NCI-H345 (cell line): ENCODE results near the gene TMTC3.
"Not testable (repeated sequence)": the region's sequence is repeated elsewhere in the genome, so short reads cannot be mapped to it uniquely, and the experiment has no call there.

Source experiments
- DNase-seq: peaks from one replicate; lab custom pipeline; 2025; lab: John Stamatoyannopoulos, UW

The TMTC3 gene

DNA sequence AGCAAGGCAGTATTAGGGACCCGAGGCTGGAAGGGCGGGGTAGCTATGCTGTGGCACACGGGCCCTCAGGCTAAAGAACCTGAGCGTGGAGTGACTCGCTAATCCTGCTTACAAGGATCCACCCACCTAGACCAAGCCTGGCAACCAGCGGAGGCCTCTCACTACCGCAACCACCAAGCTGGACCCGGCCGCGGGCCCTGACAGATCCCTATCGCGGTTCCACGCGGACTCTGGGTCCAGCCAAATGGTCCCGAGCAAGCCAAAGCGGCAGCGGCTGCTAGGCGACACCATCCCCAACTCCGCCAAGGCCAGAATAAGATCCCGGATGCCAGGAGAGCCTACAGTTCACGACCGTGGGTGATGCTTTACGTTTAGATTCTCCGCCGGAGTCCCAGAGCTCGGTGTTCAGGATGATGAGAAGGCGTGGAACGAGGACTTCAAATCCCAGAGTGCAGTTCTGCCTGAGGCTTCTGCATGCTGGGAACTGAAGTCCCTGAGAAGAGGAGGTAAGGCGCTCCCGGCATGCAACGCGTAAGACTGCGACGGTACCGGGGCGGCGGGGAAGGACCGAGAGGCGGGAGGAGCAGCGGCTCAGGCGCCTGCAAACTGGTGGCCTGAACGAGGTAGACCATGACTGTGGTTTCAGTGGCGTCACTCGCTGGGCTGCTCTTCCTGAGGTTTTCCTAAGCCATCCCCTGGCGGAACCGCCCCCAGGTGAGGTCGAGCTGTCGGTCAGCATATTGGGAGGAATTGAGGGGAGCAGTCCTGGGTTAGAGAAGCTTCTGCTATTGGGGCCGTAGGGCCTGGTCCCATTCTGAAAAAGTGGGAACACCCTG lies at the start of gene TMTC3, which contains the start of gene CEP290:
Gene TMTC3 (plus strand): TSS at position 534 of the 836 bp plus-strand sequence. CDS start 6,009 bp downstream, outside the sequence.
Gene CEP290 (minus strand): TSS at position 315 of the 836 bp plus-strand sequence. CDS start 781 bp downstream, outside the sequence.
- DNase-seq: peak; percentile 99

DNA sequence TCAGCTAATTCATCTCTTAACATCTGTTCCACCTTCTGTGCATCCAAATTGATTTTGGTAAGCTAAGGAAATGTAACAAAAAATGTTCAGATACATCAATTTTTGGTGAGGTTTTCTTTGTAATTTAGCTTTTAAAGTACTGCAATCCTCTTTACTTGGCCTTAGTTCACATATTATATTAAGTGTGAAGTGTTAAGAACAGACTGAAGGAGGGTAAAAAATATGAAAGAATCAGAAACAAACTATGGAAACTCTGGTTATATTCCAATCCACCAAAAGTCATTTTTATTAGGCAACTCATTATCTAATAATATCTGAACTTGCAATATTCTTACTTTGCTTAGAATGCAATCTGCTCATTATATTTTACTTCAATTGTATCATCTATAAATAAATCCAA lies 49.3 kb upstream of the TMTC3 start:
- no peak for DNase-seq

DNA sequence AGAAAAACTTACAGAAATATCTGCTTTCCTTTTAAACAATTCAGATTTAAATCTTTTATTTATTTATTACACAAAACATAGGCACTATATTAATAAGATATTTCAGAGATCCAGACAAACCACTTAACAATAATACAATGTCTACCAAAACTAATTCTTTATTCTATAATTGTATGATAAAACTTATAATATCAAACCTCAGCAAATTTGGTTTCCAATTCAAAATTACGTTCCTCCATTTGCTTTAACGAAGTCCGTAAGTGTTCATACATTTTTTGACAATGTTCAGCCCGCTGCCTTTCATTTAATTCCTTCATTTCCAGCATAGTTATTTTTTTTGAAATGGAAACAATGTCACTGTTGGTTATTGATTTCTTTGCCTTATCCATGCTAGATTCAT lies 48.5 kb upstream of the TMTC3 start:
- DNase-seq: no peak

DNA sequence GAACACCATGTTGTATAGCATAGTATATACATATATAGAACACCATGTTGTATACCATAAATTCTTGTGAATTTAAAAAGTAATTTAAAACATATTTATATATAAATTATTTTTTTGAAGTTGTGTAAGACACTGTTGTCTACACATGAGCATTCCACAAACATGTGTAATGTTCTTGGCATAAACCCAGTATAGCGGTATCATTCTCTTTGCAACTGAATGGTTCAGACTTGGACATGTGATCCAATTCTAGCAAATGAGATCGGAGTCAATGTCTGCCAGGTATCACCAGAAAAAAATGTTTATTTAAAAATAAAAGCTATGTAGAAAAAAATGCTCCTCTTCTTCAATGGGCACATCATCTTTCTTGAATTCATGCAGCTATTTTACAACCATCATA lies 34.1 kb upstream of the TMTC3 start:
- no peak for DNase-seq

DNA sequence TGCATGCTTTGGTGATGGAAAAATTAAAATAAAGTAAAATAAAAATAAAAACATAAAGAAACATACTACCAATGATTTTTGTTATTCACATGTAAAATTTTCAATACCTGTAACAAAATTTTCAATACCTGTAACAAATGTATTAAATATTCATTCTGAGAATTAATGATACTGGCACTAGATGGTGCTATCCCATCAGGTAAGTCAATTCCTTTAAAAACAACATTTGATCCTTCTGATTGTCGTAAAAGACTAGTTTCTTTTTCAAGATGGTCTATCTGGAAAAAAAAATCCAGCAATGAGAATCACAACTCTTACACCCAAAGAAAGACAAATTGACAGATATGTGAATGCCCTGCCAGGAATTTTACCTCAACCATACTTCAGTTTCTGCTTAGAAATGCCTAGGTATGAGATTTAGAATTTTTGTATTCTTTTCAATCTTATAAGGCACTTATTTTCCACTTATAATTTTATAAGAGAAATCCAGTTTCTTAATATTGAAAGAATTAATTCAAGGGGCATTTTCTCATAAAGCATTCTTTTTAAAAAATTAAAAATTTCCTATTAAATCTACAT lies 30.9 kb upstream of the TMTC3 start:
- peak; percentile 12 for DNase-seq

DNA sequence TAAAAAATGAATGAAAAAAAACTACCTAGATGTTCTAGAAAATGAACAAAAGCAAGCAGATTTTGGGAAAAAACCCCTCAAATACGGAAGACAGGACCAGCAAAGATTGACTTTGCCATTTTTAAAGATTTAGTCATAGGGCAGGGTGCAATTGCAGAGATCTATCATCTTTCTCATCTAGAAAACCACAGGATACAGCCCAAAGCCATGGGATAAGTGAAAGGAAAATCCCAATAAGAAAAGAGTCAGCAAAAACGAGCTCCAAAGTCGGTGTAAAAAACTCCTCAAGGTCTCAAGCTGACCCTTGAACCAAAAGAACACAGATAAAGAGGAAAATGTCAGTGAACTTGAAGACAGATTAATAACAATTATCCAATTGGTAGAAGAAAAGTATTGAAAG lies 28.2 kb upstream of the TMTC3 start:
- DNase-seq: no peak

DNA sequence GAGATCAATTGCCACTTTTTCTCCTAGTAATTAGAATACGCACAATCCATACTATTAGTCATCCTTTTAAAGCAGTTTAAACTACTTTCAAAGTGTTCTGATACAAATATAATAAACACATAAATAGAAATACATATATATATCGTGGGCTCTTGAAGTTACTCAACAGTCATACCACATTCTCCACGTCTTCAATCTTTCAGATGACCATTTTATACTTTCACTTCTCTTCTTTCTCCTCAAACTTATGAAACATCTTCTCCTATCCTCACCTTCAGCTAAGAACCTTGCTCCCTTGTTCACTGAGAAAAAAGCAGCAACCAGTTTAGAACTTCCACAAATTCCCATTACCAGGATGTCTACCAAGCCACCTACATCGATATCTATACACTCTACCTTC lies 19.4 kb upstream of the TMTC3 start:
- no peak for DNase-seq

DNA sequence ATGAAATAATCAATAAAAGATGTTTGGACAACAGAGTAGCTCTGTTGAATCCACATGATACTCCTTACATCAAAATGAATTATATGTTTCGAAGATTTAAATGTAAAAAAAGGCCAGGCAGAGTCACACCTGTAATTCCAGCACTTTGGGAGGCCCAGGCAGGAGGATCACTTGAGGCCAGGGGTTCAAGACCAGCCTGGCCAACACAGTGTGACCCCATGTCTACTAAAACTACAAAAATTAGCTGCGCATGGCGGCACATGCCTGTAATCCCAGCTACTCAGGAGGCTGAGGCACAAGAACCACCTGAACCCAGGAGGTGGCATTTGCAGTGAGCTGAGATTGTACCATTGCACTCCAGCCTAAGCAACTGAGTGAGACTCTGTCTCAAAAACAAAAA lies 15.0 kb upstream of the TMTC3 start:
- DNase-seq: no peak

DNA sequence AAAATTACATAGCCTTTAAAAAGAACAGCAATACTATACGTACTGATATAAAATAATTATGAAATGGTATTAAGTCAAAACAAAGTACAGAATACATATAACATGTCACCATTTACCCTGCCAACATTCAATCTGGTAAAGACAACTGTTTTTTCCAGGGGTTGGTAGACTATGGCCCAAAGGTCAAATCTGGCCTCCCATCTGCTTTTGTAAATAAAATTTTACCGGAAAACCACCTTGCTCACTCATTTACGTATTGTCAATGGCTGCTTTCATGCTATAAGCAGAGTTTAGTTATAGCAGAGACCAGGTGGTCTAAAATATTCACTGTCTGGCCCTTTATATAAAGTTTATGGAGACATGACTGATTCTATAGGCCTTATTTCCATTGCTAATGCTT lies 14.3 kb upstream of the TMTC3 start:
- no peak for DNase-seq

DNA sequence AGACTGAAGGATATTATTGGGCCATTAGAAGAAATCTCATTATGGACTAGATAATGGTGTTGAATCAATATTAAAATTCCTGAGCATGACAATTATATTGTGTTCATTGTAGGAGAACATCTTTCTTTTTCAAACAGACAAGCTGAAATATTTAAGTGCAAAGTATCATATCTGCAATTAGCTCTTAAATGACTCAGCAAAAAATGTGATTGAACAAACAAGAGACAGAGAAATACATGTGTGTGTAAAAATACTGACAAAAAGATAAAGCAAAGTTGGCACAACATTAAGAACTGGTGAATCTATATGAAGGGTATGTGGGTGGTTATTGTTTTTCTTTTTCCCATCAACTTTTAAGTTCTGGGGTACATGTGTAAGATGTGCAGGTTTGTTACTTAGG lies 9.7 kb upstream of the TMTC3 start:
- DNase-seq: no peak

DNA sequence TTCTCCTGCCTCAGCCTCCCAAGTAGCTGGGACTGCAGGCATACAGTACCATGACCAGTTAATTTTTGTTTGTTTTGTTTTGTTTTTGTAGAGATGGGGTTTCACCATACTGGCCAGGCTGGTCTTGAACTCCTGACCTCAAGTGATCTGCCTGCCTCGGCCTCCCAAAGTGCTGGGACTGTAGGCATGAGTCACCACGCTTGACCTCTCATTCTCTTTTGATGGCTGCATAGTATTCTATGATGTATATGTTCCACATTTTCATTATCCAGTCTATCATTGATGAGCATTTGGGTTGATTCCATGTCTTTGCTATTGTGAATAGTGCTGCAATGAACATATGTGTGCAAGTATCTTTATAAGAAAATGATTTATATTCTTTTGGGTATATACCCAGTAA lies 8.9 kb upstream of the TMTC3 start:
- DNase-seq: not testable (repeated sequence)

DNA sequence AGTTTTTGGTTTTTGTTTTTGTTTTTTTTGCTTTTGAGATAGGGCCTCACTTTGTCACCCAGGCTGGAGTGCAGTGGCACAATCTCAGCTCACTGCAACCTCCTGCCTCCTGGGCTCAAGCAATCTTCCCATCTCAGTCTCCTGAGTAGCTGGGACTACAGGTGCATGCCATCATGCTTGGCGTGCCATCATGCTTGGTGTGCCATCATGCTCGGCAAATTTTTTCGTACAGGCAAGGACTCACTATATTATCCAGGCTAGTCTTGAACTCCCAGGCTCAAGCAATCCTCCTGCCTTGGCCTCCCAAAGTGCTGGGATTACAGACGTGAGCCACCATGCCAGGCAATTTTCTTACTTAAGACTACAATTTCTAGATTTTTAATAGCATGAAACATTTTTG lies 2.4 kb upstream of the TMTC3 start:
- not testable (repeated sequence) for DNase-seq

DNA sequence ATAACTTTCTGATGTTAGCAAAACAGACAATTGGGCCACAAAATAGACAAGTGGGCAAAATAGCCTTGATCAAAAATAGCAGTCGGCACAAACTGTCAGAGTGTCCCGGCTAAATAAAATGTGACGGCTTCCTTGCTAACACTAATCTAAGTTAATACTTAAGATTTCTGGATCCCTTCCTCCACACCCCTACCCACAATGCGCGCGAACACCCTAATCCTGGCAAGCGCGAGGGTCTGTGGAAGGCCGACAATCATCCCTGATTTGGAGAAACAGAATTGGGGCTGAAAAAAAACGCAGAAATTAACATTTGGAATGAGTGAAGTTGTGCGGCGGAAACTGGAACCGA lies 708 bp upstream of the TMTC3 start:
- DNase-seq: no peak

DNA sequence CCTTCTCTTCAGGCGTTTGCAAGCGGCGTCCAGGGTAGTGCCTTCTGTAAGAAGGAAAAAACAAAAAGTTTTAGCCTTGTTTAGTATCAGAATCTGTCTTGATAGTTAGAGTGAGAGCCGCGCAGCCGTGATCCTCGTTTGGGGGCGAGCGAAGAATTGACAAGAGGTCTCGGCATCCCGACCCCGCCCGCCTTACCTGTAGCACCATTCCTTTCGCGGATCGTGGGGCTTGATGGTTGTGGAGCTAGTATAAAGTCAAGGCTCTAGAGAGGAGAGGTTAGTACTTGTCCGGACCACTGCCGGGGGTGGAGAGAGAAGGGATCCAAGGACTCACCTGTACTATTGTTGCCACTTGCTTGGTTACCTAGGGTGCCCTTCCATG lies 494 bp downstream of the TMTC3 start:
- DNase-seq: peak; percentile 34

DNA sequence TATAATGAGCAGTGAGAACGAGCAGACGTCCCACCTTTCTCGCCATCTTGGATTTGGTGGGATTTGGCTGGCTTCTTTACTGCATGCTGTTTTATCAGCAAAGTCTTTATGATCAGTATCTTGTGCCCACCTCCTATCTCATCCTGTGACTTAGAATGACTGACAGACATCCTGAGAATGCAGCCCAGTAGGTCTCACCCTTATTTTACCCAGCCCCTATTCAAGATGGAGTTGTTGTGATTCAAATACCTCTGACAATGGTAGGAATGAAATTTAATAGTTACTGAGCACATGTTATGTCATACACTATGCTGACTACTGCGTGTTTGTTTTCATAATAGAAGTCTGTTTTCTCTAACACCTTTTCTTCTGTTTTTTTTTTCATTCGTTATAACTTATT lies 1.9 kb downstream of the TMTC3 start:
- no peak for DNase-seq

DNA sequence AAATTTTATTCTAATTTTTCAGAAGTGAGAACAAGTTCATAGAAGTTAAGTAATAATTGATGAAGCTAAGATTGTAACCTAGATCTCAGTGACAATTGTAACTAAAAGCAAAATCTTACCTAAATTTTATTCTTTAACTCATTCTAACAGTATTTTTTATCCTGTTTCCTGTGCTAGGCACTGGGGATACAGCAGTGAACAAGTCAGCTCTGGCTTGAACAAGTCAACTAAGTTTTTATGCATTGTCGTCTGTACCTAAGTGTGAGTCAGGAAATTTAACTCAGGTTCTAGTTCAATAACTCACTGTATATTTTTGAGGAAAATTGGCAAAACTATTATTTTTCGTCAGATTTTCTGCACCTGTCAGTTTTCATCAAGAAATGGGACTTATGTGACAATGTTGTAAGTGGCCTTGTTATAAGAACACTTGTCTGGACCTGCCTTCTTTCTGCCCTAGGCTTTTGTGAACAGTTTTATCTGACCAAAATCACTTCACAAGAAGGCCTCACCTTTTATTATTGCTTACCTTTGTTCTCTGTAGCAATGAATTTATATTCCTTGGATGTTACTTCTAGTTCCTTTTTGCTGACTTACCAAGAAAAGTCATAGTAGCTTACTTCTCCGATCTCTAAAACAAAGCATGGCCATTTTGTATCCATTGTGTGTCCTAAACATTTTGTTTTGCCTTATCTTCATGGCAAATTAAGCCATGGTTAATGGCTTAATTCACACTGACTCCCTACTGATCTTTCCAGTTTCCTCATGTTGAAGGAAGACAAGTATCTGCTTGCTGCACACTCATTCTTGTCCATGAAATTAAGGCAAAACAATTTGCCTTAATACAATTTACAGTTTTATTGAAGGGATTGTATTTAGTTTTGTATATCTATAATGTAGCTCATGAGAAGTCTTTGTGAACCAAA lies 2.7 kb downstream of the TMTC3 start:
- DNase-seq: no peak

DNA sequence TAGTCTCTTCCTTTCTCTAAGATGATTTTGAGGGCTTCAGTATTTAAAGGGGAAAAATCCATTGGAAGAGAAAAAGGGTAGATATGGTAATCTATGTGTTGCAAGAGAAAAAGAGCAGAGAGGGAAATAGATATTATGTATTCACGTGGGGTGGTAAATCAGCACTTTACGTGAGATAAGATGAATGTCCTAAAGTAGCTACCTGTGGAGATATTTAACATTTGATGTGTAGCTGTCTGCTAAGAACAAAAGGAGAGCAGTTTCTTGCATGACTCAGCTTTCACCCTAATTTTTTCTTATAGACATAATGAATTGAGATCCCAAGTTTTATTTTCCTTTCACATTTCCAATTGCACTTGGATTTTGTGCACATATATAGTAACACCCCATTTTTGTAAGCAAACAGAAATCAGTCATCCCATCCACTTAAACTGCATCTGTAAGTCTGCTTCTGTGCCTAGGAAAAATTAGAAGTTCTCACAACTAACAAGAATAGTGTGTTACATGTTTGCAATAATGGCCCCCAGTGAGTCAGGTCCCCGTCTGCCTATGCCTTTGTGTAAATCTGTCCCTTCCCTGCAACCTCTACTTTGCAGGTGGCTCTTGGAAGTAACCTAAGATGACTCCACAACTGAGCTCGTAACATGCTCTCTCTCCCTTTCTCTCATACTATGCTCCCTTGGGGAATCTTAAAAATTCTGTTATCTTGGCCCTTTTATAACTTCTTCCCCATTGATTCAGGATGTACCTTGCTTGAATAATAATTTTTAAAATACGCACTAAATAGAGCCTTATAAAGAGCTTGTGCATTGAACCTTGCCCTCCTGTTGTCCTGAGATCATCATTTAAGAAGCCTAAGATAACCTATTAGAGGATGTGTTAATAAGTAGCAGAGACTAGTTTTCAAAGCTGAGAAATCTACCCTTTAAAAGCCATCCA lies 3.7 kb downstream of the TMTC3 start:
- peak; percentile 21 for DNase-seq

DNA sequence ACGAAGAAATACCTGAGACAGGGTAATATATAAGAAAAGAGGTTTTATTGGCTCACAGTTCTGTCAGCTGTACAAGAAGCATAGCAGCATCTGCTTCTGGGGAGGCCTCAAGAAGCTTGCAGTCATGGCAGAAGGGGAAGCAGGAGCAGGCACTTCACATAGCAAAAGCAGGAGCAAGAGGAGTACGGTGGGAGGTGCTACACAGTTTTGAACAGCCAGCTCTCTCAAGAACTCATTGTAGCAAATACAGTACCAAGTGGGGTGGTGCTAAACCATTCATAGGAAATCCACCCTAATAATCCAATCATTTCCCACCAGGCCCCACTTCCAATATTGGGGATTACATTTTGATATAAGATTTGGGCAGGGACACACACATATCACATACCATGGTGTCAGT lies 8.0 kb downstream of the TMTC3 start:
- DNase-seq: no peak

DNA sequence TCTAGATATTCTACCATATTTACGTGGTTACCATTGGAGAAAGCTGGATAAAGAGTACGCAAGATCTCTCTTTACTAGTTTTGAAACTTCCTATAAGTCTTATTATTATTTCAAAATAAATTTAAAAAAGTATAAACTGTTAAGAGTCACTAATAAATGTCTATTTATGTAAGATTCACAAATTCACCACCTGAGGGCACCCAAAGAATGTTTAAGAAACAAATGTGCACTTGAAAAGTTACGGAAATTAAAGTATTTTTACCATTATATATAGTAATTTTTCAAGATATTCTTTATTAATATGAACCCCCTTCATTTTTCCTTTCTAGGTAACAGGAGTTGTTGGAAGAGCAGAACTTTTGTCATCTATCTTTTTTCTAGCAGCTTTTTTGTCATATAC lies 11.9 kb downstream of the TMTC3 start:
- DNase-seq: no peak

DNA sequence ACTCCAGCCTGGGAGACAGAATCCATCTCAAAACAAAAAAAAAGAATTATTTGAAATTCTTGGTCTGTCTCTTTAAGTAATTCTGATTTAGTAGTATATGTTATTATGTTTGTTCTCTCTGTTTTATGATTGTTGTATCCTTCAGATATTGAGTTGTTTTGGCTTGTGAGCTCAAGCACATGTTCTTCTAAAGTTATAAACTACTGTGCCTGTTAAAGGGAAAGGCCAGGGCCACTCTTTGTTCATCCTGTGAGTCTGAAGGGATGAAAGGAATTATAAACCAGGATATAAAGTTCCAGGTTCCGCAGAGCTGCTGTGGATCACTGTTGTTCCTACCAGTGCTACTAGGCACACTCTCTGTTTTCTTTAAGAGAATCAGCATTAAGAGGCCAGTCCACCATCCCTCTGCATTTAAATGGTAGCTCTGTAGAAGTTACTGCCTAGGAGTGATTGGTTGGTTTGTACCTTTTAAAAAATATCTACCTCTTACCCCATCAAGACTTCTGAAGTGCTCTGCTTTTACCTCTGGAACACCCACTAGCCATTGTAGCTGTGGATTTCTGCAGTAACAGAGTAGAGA lies 14.1 kb downstream of the TMTC3 start:
- DNase-seq: no peak

DNA sequence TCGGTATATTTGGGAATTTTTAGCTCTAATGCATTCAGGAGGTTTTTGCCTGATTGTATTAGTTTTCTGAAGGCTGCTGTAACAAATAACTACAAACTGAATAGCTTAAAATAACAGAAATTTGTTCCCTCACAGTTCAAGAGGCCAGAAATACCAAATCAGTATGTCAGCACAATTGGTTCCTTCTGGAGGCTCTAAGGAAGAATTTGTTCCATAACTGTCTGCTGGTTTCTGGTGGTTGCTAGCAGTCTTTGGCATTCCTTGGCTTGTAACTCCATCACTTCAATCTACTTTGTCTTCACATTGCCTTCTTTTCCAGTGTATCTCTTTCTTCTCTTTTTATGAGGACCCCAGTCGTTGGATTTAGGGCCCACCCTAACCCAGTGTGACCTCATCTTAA lies 21.3 kb downstream of the TMTC3 start:
- no peak for DNase-seq
